Esophagus (tissue), 2 donors: ENCODE results near the gene DGKQ. TPM values are rescaled to one million over a fixed set of nuclear protein-coding genes. Genes with fewer than 3 reads are reported as not detected.
A peak's percentile ranks its signal among the peaks of the same experiment; 100 is the strongest.

Source experiments
- H3K27ac ChIP-seq, 2 donors: one replicate each; pipeline ENCODE4 v1.5.1; 2013; ENCODE audit warnings: low read depth in 2 of 2, mild to moderate bottlenecking in 2 of 2, inconsistent platforms in 1 of 2, low read length in 1 of 2, moderate library complexity in 1 of 2
- H3K27me3 ChIP-seq, 2 donors: one replicate each; pipeline ENCODE4 v1.6.1; 2013; ENCODE audit warnings: low read length in 2 of 2, control low read depth in 1 of 2, mild to moderate bottlenecking in 1 of 2; ENCODE audit not compliant: insufficient read depth in 2 of 2, control insufficient read depth in 1 of 2
- H3K36me3 ChIP-seq, 2 donors: one replicate each; pipeline ENCODE4 v1.6.1; 2013; ENCODE audit warnings: low read length in 1 of 2; ENCODE audit not compliant: control insufficient read depth in 2 of 2, insufficient read depth in 2 of 2
- H3K4me1 ChIP-seq, 2 donors: one replicate each; pipeline ENCODE4 v1.6.1; 2013; ENCODE audit warnings: low read length in 1 of 2; ENCODE audit not compliant: control insufficient read depth in 2 of 2, insufficient read depth in 2 of 2
- H3K4me3 ChIP-seq, 2 donors: one replicate each; pipeline ENCODE4 v1.5.1; 2013; ENCODE audit warnings: low read length in 2 of 2, mild to moderate bottlenecking in 2 of 2, low read depth in 1 of 2, moderate library complexity in 1 of 2
- H3K9me3 ChIP-seq, 2 donors: one replicate each; pipeline ENCODE4 v1.6.1; 2013; ENCODE audit warnings: mild to moderate bottlenecking in 2 of 2, low read depth in 1 of 2, low read length in 1 of 2, moderate library complexity in 1 of 2; ENCODE audit not compliant: control insufficient read depth in 2 of 2, insufficient read depth in 1 of 2
- WGBS, 2 donors: extraction: QIAGEN DNeasy Blood & Tissue Kit; methylation state at CpG; one replicate each; pipeline ENCODE4 v1.1.7; 2013; 5-methylcytosine and 5-hydroxymethylcytosine counted together
- polyA plus RNA-seq, 2 donors: library from polyadenylated mRNA; stranded (reverse); fragments of 200-250 nt; gene quantifications; one replicate each; pipeline ENCODE4 v1.2.3, GENCODE V29; 2013
- donor health status: healthy with polysubstance abuse.
- donor health status: Bipolar disorder and iron deficiency.

Gene DGKQ
- polyA plus RNA-seq, 2 donors: 6.8 to 8.0 TPM

DNA sequence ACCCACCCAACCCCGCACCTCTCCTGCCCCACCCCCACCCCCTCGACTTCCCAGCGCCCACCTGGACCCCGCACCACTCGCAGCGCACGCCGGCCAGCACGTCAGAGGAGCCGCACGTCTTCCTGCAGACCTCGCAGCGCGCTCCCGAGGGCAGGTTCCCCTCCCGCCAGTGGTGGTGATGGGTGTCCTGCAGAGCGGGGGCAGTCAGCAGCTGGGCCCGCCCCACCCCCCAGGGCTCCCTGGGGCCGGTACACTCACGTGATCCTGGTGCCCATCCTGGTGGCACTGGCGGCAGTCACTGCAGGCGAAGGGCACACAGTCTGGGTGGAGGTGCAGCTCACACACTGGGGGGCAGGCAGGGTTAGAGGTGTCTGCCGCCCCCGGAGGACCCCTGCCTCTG lies 5.1 kb downstream of the DGKQ start:
- Histone ChIP-seq H3K9me3 (no peaks in the 10 kb centered on the region), H3K27ac (no peak overlapping the region), H3K27me3 (no peaks in the 10 kb centered on the region), H3K4me3 (no peak overlapping the region), H3K36me3 (peaks cover 0 to 38% of the 10 kb centered on the region in 2 donors), H3K4me1 (peaks cover 14 to 35% of the 10 kb centered on the region in 2 donors)
- 54 to 56% methylated on average over 22 to 24 of the region's 24 CpGs for WGBS, 2 donors

DNA sequence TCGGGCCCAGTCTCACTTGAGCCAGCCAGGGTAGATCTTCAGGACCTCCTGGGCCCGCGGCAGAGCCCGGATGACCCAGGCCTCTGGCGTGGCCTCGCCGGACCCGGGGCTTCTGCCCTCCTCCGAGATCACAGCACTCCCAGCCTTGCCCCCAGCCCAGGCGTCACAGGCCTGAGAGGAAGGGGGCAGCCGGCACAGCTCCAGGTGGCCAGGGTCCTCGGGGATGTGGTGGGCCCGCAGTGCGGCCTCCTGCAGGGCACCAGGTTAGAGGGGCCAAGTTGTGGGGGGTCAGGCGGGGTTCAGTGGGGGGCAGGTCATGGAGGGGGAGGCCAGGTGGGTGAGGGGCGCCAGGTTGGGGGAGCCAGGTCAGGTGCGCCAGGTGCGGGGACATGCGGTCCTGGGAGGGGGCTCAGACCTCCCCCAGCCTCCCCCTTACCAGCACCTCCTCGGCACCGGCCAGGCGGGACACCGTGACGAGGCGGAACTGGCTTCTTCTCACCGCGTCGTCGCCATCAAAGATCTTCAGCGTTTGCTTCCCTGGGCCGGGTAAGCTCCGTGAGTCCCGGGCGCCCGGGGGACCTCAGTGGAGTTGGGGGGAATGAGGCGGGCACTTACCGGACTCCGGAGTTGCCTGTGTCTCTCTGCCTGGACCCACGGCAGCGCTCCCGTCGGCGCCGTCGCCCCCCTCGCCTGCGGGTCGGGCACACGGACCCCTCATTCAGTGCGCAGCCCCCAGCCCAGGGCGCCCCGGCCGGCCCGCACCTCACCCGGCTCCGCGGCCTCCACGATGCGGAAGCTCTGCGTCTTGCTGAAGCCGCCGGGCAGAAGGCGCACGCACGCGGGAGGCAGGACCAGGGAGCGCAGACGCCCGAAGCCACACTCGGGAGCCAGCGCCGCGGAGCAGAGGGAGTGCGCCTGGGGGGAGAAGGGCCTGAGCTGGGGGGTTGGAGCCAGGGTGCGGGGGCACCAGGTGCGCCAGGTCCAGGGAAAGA lies 6.0 kb downstream of the DGKQ start:
- peaks cover 0 to 42% of the 10 kb centered on the region in 2 donors for H3K36me3 ChIP-seq
- no peaks in the 10 kb centered on the region for H3K27me3 ChIP-seq
- no peak overlapping the region for H3K27ac ChIP-seq
- no peaks in the 10 kb centered on the region for H3K9me3 ChIP-seq
- H3K4me3 ChIP-seq: no peak overlapping the region
- 59% methylated on average over 63 to 76 of the region's 76 CpGs for WGBS, 2 donors
- H3K4me1 ChIP-seq: peaks cover 14 to 40% of the 10 kb centered on the region in 2 donors

DNA sequence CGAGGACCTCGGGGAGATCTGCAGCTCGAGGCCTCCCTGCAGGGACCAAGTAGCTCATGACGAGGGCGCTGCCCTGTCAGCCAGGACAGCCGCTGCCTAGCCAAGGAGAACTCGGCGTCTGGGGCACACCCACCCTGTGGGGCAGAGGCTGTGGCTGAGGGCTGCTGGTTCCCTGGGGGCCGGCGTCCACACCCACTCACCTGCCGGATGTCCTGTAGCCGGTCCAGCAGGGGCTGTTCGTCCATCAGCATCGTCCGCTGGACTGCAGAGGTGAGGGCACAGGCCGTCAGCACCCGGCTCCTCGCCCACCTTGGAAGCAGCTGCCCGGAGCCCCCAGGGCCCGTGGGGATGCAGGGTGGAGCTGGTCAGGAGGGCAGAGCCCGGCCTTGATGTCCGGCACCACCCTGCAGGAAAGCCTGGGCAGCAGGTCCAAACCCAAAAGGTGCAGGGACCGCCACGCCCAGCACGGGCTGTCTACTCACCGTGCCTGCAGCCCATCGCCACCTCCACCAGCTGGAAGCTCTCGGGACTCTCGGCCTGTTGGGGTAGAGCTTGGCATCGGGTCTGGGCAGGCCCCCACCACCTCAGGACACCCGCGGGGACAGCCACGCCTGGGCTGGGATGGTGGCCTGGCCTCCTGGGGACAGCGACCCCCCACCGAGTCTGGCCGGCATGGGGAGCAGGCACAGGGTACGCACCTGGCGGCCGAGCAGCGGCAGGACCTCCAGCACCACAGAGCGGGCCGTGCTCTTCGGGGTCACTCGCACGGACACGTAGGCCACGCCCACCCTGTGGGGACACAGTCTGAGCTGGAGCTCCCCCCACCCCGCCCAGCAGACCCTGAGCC lies 6.9 kb downstream of the DGKQ start:
- H3K27ac ChIP-seq: no peak overlapping the region
- peaks cover 11 to 39% of the 10 kb centered on the region in 2 donors for H3K4me1 ChIP-seq
- no peaks in the 10 kb centered on the region for H3K27me3 ChIP-seq
- H3K9me3 ChIP-seq: no peaks in the 10 kb centered on the region
- peaks cover 0 to 46% of the 10 kb centered on the region in 2 donors for H3K36me3 ChIP-seq
- H3K4me3 ChIP-seq: no peak overlapping the region
- WGBS, 2 donors: 87 to 88% methylated on average over 47 to 48 of the region's 48 CpGs

DNA sequence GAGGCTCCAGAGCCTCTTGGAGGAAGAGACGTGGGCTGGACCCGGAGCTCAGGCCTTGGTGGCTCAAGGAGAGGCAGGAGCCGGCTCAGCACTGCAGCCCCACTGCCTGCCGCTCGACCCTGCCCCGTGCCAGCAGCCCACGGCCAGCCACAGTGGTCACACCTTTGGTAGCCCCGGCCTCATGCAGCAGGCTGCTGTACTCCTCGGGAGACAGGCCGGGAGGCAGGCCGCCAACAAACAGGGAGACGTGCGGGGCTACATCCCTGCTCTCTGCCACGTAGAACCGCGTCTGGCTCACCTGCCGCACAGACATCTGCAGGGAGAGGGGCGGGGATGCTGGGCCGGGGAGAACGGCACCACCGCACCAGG lies 7.6 kb downstream of the DGKQ start:
- WGBS, 2 donors: 91 to 93% methylated on average over 21 of the region's 21 CpGs
- Histone ChIP-seq H3K27me3 (no peaks in the 10 kb centered on the region), H3K36me3 (peaks cover 0 to 47% of the 10 kb centered on the region in 2 donors), H3K9me3 (no peaks in the 10 kb centered on the region), H3K27ac (no peak overlapping the region), H3K4me1 (peaks cover 7 to 38% of the 10 kb centered on the region in 2 donors), H3K4me3 (no peak overlapping the region)

DNA sequence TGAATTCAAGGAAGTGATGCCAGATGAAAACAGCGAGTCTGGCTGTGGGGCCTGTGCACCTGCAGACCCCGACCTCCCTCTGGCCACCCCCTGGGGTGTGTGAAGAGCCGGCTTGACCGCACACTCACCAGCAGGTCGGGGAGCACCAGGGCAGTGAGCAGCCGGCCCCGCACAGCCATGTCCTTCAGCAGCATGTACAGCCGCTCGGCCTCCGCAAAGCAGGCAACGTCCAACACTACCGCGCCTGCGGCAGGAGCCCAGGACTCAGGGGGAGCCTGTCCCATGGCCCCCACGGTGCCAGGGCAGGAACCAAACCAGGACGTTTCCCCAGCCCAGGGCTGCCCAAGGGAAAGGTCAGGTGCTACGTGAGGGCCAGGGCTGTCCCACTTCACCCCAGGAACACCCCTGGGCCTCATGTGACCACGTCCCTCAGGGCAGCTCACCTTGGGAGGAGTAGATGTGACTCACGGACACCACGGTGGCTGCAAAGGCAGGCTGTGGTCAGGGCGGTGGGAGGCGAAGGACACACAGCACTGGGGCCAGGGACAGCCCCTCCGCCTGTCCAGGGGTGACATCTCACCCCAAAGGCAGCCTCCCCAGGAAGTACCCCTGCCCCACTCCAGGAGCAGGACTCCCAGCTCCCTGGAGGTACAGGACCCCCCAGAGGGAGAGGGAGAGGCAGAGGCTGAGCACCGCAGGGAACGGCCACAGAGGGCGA lies 8.2 kb downstream of the DGKQ start:
- H3K9me3 ChIP-seq: no peaks in the 10 kb centered on the region
- H3K4me1 ChIP-seq: peaks cover 7 to 37% of the 10 kb centered on the region in 2 donors
- 90 to 91% methylated on average over 25 to 26 of the region's 26 CpGs for WGBS, 2 donors
- H3K27me3 ChIP-seq: no peaks in the 10 kb centered on the region
- H3K4me3 ChIP-seq: no peak overlapping the region
- peaks cover 0 to 49% of the 10 kb centered on the region in 2 donors for H3K36me3 ChIP-seq
- no peak overlapping the region for H3K27ac ChIP-seq

DNA sequence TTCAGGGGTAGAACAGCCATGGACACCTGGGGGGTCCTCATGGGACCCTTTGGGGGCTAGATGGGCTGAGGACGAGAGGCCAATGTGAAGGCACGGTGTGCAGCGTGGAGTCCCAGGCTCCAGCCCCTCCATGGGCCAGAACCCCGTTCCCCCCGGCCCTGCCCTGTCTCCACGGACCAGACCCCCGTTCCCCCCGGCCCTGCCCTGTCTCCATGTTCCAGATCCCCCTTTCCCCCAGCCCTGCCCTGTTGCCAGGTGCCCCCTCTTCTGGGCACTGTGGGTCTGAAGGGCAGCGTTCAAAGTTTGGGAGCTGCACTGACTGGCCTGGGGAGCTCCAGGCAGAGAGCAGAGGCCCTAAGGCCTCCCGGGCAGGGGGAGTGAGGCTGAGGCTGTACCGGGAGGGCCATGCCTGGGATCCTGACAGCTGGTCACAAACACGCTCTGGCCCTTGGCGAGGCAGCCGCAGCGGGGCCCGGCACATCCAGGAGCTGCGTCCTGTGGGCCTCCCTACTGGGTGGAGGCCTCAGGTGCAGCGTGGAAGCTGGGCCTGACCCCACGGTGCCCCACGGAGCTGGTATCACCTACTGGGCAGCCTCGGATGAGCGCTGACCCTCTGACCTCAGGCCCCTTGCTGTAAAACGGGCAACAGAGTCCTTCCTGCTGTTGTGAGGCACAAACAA lies 8.9 kb downstream of the DGKQ start:
- no peaks in the 10 kb centered on the region for H3K27me3 ChIP-seq
- H3K4me1 ChIP-seq: peaks cover 7 to 37% of the 10 kb centered on the region in 2 donors
- H3K27ac ChIP-seq: no peak overlapping the region
- no peak overlapping the region for H3K4me3 ChIP-seq
- WGBS, 2 donors: 91 to 92% methylated on average over 23 of the region's 23 CpGs
- no peaks in the 10 kb centered on the region for H3K9me3 ChIP-seq
- peaks cover 0 to 53% of the 10 kb centered on the region in 2 donors for H3K36me3 ChIP-seq

DNA sequence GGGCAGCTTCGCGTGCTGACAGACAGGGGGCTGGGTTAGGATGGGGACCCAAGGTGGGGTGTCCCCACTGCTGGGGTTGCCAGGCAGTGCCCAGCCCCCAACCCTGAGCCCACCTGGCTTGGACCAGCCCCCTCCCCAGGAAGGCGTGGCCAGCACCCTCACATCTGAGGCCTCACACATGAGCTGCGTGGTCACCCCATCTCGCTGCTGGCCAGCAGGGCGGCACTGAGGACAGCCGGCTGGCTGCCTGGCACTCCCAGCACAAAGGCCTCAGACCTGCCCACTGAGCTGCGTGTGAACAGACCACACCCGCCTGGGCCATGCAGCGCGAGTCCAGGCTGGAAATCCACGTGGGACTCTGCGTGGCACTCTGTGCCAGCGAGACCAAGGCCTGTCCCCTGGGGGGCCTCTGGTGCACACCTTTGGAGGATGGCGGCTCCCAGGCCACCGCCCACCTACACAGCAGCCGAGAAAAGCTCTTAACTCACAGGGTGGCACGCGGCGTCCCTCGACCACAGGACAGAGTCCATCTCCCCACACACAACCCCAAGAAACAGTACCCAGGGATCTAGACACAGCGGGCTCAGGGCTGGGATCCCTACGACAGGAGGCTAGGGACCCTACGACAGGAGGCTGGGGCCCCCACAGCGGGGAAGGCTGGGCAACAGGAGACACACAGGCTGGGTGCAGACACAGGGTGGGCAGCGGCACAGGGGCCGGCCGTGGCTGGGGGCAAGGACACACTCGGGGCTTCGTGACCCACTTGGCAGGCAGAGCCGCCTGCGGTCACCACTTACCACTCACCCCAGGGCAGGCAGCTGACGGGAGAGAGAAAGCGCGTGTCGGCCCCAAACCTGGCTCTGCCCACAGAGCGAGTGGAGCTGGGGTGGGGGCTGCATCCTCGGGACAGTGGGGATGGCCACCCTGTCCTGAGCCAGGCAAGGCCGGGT lies 9.8 kb downstream of the DGKQ start:
- 82 to 86% methylated on average over 39 of the region's 39 CpGs for WGBS, 2 donors
- H3K4me3 ChIP-seq: no peak overlapping the region
- no peaks in the 10 kb centered on the region for H3K27me3 ChIP-seq
- H3K4me1 ChIP-seq: peaks cover 7 to 32% of the 10 kb centered on the region in 2 donors
- no peaks in the 10 kb centered on the region for H3K9me3 ChIP-seq
- H3K27ac ChIP-seq: peak overlapping the region in 1 of 2 donors; percentile 0
- peaks cover 1 to 60% of the 10 kb centered on the region in 2 donors for H3K36me3 ChIP-seq
